HUES48 (cell line): ENCODE measurements around the gene CCNL2.
"Not testable (repeated sequence)": the region's sequence is repeated elsewhere in the genome, so short reads cannot be mapped to it uniquely, and the experiment has no call there.

Experiments used
- H3K27ac ChIP-seq: one replicate; pipeline ENCODE4 v1.7.0; 2013; ENCODE audit warnings: low read depth, low read length, inconsistent platforms
- H3K27me3 ChIP-seq: 2 replicates; pipeline ENCODE4 v1.6.1; 2013; ENCODE audit warnings: mild to moderate bottlenecking, low read length; ENCODE audit not compliant: control insufficient read depth, insufficient read depth
- H3K36me3 ChIP-seq: 2 replicates; pipeline ENCODE4 v1.6.1; 2013; ENCODE audit warnings: low read length; ENCODE audit not compliant: control insufficient read depth, insufficient read depth
- H3K4me1 ChIP-seq: 2 replicates; pipeline ENCODE4 v1.6.1; 2013; ENCODE audit warnings: mild to moderate bottlenecking, low read length; ENCODE audit not compliant: control insufficient read depth, insufficient read depth
- H3K4me3 ChIP-seq: 2 replicates; pipeline ENCODE4 v1.5.1; 2013; ENCODE audit warnings: mild to moderate bottlenecking, low read depth, low read length
- H3K9ac ChIP-seq: 2 replicates; pipeline ENCODE4 v1.6.1; 2013; ENCODE audit warnings: mild to moderate bottlenecking, low read depth, low read length, moderate library complexity
- H3K9me3 ChIP-seq: 2 replicates; pipeline ENCODE4 v1.6.1; 2013; ENCODE audit warnings: low read length; ENCODE audit not compliant: control insufficient read depth, insufficient read depth

Gene CCNL2

GRCh38 chr1:1393014-1393413 lies 6.1 kb downstream of the CCNL2 start:
- peaks cover 3% of the 10 kb centered on the region for H3K4me1 ChIP-seq
- H3K4me3 ChIP-seq: no peak overlapping the region
- no peak overlapping the region for H3K27ac ChIP-seq
- no peaks in the 10 kb centered on the region for H3K9me3 ChIP-seq
- peaks cover 88% of the 10 kb centered on the region for H3K36me3 ChIP-seq
- H3K27me3 ChIP-seq: no peaks in the 10 kb centered on the region
- H3K9ac ChIP-seq: no peak overlapping the region

GRCh38 chr1:1391225-1391624 lies 7.9 kb downstream of the CCNL2 start:
- peaks cover 94% of the 10 kb centered on the region for H3K36me3 ChIP-seq
- no peaks in the 10 kb centered on the region for H3K27me3 ChIP-seq
- H3K27ac ChIP-seq: no peak overlapping the region
- no peaks in the 10 kb centered on the region for H3K9me3 ChIP-seq
- H3K9ac ChIP-seq: no peak overlapping the region
- H3K4me1 ChIP-seq: no peaks in the 10 kb centered on the region
- no peak overlapping the region for H3K4me3 ChIP-seq

- H3K36me3 ChIP-seq: peaks cover 96% of the 10 kb centered on the region
- no peak overlapping the region for H3K27ac ChIP-seq
- no peaks in the 10 kb centered on the region for H3K4me1 ChIP-seq
- no peak overlapping the region for H3K4me3 ChIP-seq
- H3K9me3 ChIP-seq: no peaks in the 10 kb centered on the region
- no peaks in the 10 kb centered on the region for H3K27me3 ChIP-seq
- H3K9ac ChIP-seq: no peak overlapping the region
Observed at GRCh38 chr1:1390675-1391074, 8.5 kb downstream of the CCNL2 start.

GRCh38 chr1:1388078-1388472 lies 11.1 kb downstream of the CCNL2 start:
- H3K27me3 ChIP-seq: no peaks in the 10 kb centered on the region
- H3K9ac ChIP-seq: no peak overlapping the region
- H3K9me3 ChIP-seq: no peaks in the 10 kb centered on the region
- H3K36me3 ChIP-seq: peaks cover 77% of the 10 kb centered on the region
- H3K4me3 ChIP-seq: no peak overlapping the region
- no peak overlapping the region for H3K27ac ChIP-seq
- H3K4me1 ChIP-seq: no peaks in the 10 kb centered on the region

GRCh38 chr1:1387098-1388077 lies 11.7 kb downstream of the CCNL2 start:
- H3K9ac ChIP-seq: no peak overlapping the region

GRCh38 chr1:1385931-1386330 lies 13.2 kb downstream of the CCNL2 start:
- no peak overlapping the region for H3K4me3 ChIP-seq
- H3K27ac ChIP-seq: no peak overlapping the region
- H3K36me3 ChIP-seq: peaks cover 56% of the 10 kb centered on the region
- H3K9ac ChIP-seq: no peak overlapping the region
- no peaks in the 10 kb centered on the region for H3K27me3 ChIP-seq
- H3K4me1 ChIP-seq: no peaks in the 10 kb centered on the region
- no peaks in the 10 kb centered on the region for H3K9me3 ChIP-seq

More at GRCh38 chr1:1387098-1388077, 11.7 kb downstream of the CCNL2 start:
- Histone ChIP-seq H3K27me3 (no peaks in the 10 kb centered on the region), H3K27ac (no peak overlapping the region), H3K4me3 (no peak overlapping the region), H3K9me3 (no peaks in the 10 kb centered on the region), H3K36me3 (peaks cover 71% of the 10 kb centered on the region), H3K4me1 (no peaks in the 10 kb centered on the region)

- H3K27me3 ChIP-seq, H3K4me3 ChIP-seq, H3K9me3 ChIP-seq, H3K9ac ChIP-seq, H3K27ac ChIP-seq, H3K4me1 ChIP-seq: not testable (repeated sequence)
- peaks cover 50% of the 10 kb centered on the region for H3K36me3 ChIP-seq
Observed at GRCh38 chr1:1385339-1385738, 13.8 kb downstream of the CCNL2 start.

GRCh38 chr1:1381294-1381693 lies 17.8 kb downstream of the CCNL2 start:
- H3K36me3 ChIP-seq: peaks cover 11% of the 10 kb centered on the region
- no peak overlapping the region for H3K27ac ChIP-seq
- no peaks in the 10 kb centered on the region for H3K9me3 ChIP-seq
- H3K4me1 ChIP-seq: no peaks in the 10 kb centered on the region
- no peaks in the 10 kb centered on the region for H3K27me3 ChIP-seq
- H3K9ac ChIP-seq: no peak overlapping the region
- no peak overlapping the region for H3K4me3 ChIP-seq

GRCh38 chr1:1380860-1381259 lies 18.3 kb downstream of the CCNL2 start:
- Histone ChIP-seq H3K36me3 (peaks cover 7% of the 10 kb centered on the region), H3K27me3 (no peaks in the 10 kb centered on the region), H3K27ac (no peak overlapping the region), H3K4me3 (no peak overlapping the region), H3K9ac (no peak overlapping the region), H3K9me3 (no peaks in the 10 kb centered on the region), H3K4me1 (no peaks in the 10 kb centered on the region)

GRCh38 chr1:1377540-1378205 lies 21.5 kb downstream of the CCNL2 start:
- H3K9ac ChIP-seq: no peak overlapping the region
- 0 out of 2 replicates have a peak, but pooled peaks cover 6% of the 10 kb centered on the region for H3K4me1 ChIP-seq
- no peaks in the 10 kb centered on the region for H3K27me3 ChIP-seq
- H3K27ac ChIP-seq: no peak overlapping the region
- no peaks in the 10 kb centered on the region for H3K9me3 ChIP-seq
- H3K4me3 ChIP-seq: no peak overlapping the region
- peaks cover 10% of the 10 kb centered on the region for H3K36me3 ChIP-seq
